Activated T-helper 1 cell treated with Interleukin-2 at 50 U/mL for 16 hours (primary cell): ENCODE measurements around the gene UBXN11.

Source experiments
- DNase-seq: peaks from one replicate; pipeline ENCODE4 v3.0.0-alpha.2; 2020; ENCODE audit warnings: low read depth

The UBXN11 gene

DNA sequence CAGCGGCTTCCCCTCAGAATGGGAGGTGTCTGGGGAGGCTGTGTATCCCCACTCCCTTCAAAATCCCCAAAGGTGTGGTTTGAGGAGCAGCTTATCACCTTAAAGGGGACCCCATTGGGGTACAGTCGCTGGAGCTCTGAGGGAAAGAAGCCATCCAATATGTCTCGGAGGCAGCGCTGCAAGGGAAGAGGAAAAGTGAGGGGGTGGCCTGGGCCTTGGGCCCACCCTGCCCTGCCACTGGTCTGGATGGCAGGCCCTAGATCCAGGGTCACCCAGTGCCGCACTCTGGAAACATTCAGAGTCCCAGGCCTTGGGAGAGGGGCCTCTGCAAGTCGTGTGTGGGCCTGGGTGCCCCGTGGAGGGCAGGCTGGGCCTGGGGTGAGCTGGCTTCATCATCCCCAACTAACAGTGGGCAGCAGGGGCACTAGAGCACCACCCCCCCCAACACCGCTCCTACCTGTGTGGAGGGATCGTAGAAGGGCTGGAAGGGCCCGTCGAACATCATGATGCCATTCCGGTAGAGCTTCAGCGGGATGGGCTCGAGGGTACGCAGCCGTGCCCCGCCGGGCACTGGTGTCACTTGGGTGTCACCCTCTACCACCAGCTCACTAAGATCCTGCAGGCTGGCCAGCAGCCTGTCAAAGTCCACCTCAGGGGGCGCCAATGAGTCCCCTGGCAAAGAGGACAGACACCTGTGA lies 20.9 kb downstream of the UBXN11 start:
- no peak for DNase-seq

DNA sequence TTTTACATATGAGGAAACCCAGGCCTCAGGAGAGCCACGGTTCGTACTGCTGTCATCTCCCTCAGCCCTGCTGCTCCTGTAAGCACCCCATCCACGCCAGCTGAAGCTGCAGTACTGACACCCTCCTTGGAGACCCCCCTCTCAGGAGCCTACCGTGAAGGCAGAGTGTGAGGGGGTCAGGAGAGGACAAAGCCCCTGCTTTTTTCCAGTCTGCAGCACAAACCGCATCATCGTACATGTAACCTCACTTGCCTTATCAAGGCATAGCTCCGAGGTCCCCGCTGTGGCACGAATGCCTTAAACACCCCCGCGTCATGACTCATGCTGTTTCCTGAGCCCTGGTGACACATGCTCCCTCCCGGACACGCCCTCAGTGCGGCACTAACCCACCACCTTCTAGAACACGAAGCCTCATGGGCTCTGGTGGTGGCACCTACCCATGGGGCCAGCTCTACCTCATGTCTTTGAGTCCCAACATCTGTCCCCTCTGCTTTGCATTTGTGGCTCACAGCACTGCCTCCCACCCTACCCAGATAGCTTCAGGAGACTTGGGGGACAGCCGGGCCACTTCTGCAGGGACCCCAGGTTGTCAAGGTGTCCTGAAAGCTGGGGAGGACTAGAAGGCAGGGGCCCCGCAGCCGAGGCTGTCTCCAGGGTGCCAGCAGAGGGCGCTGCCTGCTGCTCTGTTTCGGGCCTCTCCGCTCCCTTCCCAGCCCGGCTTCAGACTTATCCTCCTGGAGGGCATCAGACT lies 21.7 kb downstream of the UBXN11 start:
- DNase-seq, result peak; percentile 90

GRCh38 chr1:26283871-26284596 lies 22.4 kb downstream of the UBXN11 start:
- DNase-seq, result no peak

- no peak for DNase-seq
Measured at GRCh38 chr1:26283279-26283853, 23.1 kb downstream of the UBXN11 start.

GRCh38 chr1:26282401-26282918 lies 24.0 kb downstream of the UBXN11 start:
- no peak for DNase-seq

DNA sequence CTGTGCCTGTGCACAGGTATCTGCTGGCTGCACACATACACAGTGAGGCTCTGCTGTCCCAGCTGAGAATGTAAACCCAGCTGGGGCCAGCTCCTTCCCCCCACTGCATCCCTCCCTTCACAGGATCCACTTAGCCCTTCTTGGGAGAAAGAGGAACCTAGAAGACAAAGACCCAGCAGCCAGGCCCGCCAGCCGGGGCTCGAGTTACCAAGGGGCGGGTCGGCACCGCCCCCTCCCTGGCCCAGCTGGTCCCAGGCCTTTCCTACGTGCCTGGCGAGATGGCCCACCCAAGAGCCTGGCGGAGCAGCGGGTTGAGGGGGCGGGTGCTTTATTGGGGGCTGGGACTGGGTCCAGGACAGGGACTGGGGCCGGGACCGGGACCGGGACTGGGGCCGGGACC lies 24.5 kb downstream of the UBXN11 start:
- DNase-seq, result no peak

DNA sequence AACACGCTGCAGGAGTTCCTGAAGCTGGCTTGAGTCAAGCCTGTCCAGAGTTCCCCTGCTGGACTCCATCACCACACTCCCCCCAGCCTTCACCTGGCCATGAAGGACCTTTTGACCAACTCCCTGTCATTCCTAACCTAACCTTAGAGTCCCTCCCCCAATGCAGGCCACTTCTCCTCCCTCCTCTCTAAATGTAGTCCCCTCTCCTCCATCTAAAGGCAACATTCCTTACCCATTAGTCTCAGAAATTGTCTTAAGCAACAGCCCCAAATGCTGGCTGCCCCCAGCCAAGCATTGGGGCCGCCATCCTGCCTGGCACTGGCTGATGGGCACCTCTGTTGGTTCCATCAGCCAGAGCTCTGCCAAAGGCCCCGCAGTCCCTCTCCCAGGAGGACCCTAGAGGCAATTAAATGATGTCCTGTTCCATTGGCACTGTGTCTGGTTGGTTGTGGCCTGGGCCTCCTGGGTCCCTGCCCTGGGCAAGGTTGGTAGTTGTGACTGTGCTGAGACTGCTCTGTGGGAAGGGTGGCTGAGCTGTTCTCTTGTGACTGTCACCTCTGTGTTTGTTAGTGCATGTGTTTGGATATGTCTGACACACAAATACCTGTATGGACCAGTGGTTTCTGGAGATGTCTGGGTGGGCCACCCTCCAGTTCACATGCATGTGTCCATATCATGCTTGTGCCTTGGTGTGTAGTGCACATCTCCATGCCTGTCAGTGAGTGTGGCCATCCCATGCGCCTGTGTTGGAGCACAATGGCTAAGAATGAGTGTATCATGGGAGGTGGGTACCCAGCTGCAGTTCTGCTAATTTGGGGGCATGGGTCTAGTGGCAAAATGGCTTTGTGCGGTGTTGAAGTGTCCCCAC lies 25.1 kb downstream of the UBXN11 start:
- no peak for DNase-seq

DNA sequence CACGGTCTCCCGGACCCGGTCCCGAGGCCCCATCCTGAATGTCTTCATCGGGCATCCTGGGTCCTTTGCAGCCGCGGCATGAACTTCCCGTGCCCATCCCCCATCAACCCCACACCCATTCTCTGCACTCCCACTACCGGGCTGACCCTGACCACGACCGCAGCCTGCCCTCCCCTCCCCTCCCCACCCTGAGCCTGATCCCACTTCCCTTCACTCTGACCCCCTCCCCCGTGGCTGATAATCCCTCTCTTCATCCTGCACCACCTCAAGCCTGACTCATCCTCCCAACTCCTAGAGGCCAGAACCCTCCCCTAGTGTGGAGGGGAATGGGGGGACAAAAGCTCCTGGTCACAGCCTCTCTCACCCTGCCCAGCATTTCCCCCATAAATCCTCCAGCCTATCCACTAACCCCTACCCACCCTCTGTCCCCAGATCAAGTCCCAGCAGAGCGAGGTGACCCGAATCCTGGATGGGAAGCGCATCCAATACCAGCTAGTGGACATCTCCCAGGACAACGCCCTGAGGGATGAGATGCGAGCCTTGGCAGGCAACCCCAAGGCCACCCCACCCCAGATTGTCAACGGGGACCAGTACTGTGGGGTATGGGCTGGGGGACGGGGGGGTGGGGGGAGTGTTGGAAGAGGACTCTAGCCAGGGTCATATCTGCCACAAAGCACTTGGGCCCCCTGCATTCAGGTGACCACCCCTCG lies 25.9 kb downstream of the UBXN11 start:
- DNase-seq, result no peak

- peak; percentile 83 for DNase-seq
Measured at GRCh38 chr1:26279456-26280332, 26.7 kb downstream of the UBXN11 start, which contains the start of gene SH3BGRL3. TSS of gene SH3BGRL3 (plus strand) at chr1:26280086. CDS start at chr1:26280156, 70 bp downstream.

- DNase-seq, result no peak
Measured at GRCh38 chr1:26278724-26279455, 27.5 kb downstream of the UBXN11 start.

DNA sequence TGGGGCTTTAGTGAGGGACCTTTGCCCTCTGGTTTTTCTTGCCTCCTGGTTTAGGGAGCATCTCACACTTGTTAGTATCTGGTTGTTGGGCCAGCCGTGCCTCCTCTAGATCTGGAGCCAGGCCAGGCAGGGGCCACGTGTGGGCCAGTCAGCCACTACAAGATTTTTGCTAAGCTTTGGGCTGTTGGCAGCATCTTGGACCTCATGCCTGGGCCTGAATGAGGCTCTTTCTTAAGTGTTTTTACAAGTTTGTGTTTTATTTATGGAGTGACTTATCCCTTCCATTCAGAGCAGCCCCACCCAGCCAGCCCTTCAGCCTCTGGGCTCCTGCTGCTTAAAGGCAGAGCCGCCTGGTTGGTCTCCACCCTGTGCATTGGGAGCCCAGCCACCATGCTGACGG lies 28.1 kb downstream of the UBXN11 start:
- no peak for DNase-seq

- DNase-seq, result no peak
Measured at GRCh38 chr1:26277719-26278118, 28.7 kb downstream of the UBXN11 start.

DNA sequence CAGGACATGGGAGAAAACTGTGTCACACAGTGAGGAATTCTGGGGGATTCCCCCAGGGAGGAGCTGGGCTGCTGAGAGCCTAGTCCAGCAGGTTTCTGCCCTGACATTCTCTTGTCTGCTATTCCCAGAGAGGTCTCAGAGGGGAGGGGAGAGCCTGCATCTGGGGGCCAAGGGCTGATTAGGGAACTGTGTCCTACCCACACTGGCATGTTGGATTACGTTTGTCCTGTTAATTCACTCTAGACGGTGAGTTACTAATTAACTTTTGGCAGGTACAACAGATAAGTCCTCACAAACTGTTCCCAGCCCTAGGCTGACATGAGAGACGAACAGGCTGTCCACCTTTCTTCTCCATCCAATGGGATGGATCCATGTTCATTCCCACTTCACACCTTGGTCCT lies 29.2 kb downstream of the UBXN11 start:
- no peak for DNase-seq

GRCh38 chr1:26276432-26276838 lies 30.0 kb downstream of the UBXN11 start:
- DNase-seq, result no peak

GRCh38 chr1:26275580-26276431 lies 30.6 kb downstream of the UBXN11 start:
- peak; percentile 60 for DNase-seq

DNA sequence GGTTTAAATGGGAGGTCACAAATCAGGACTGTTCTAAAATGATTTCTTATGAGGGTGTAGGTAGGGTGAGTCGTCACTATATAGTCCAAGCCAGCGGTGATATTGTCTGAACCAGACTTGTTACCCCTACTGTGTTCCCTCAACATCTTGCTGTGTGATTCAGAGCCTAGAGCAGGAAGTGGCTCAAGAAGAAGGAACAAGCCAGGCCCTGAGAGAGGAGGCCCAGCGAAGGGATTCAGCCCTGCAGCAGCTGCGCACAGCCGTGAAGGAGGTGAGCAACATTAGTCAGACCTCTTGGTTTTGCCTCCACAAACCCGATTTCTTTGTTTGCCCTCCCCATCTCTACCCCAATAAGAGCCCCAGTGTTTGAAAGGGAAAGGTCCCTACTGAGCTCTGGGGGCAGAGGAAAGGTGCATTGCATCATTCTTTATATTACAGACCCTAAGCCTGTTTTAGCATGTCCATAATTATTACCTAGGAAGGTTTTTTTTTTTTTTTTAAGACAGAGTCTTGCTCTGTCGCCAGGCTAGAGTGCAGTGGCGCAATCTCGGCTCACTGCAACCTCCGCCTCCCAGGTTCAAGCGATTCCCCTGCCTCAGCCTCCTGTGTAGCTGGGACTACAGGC lies 31.5 kb downstream of the UBXN11 start:
- DNase-seq, result no peak

- DNase-seq, result no peak
Measured at GRCh38 chr1:26269198-26269550, 37.3 kb downstream of the UBXN11 start.
